HEK293 (cell line): ENCODE measurements around the gene DLG2.

ENCODE experiments used
- CTCF ChIA-PET: fragments of 350-600 bp; formaldehyde crosslinking; extraction: SDS; loops from one replicate; lab custom pipeline; 2021; ENCODE audit warnings: antibody characterized with exemption; lab: Yijun Ruan, JAX
- POLR2A ChIA-PET: fragments of 300-600 bp; formaldehyde crosslinking; extraction: SDS; loops from one replicate; lab custom pipeline; 2020; ENCODE audit warnings: antibody characterized with exemption, inconsistent platforms; lab: Yijun Ruan, JAX
- H3K27ac ChIP-seq: fragments of 200-500 bp; sonication (Bioruptor generic); 2 replicates; pipeline ENCODE4 v1.5.1; 2014; ENCODE audit warnings: low read depth, low read length, control low read depth, inconsistent platforms; ENCODE audit errors: extremely low read depth
- H3K36me3 ChIP-seq, 2 experiments: fragments of 200-500 bp in 1 of 2; sonication (Bioruptor generic) in 1 of 2; 1 replicate in 1 of 2; 2 replicates in 1 of 2; pipeline ENCODE4 v1.5.1; 2014 to 2017; ENCODE audit warnings: inconsistent platforms in 2 of 2, low read length in 2 of 2; ENCODE audit not compliant: control insufficient read depth in 2 of 2, insufficient read depth in 1 of 2
- H3K4me1 ChIP-seq: fragments of 200-500 bp; sonication (Bioruptor generic); 2 replicates; pipeline ENCODE4 v1.5.1; 2014; ENCODE audit warnings: mild to moderate bottlenecking, low read length, inconsistent platforms; ENCODE audit not compliant: control insufficient read depth, insufficient read depth
- H3K4me3 ChIP-seq: 2 replicates; pipeline ENCODE4 v1.5.1; 2011; ENCODE audit warnings: low read depth, mild to moderate bottlenecking, control low read depth, low read length, moderate library complexity
- H3K9me3 ChIP-seq: fragments of 200-500 bp; sonication (Bioruptor generic); 2 replicates; pipeline ENCODE4 v1.5.1; 2014; ENCODE audit warnings: low read depth, low read length, inconsistent platforms; ENCODE audit not compliant: control insufficient read depth, insufficient read depth
- HOXA7 ChIP-seq: sonication (generic); formaldehyde crosslinking; IDR thresholded peaks from 2 replicates; pipeline ENCODE4 v1.8.1; 2022; ENCODE audit warnings: missing genetic modification reagents, borderline replicate concordance
- KLF10 ChIP-seq: fragments of 450-650 bp; IDR thresholded peaks from 2 replicates; pipeline ENCODE4 v1.5.1; 2018; ENCODE audit warnings: missing biosample characterization, mild to moderate bottlenecking, missing genetic modification characterization
- KLF7 ChIP-seq: fragments of 450-650 bp; formaldehyde crosslinking; IDR thresholded peaks from 2 replicates; pipeline ENCODE4 v1.5.1; 2016; ENCODE audit warnings: missing biosample characterization, missing genetic modification characterization, borderline replicate concordance
- ZBTB20 ChIP-seq: fragments of 450-650 bp; formaldehyde crosslinking; IDR thresholded peaks from 2 replicates; pipeline ENCODE4 v1.5.1; 2016; ENCODE audit warnings: missing biosample characterization, missing genetic modification characterization
- ZBTB44 ChIP-seq: fragments of 450-650 bp; IDR thresholded peaks from 2 replicates; pipeline ENCODE4 v1.5.1; 2018; ENCODE audit warnings: missing biosample characterization, mild to moderate bottlenecking, missing genetic modification characterization
- ZIC2 ChIP-seq: fragments of 450-650 bp; formaldehyde crosslinking; IDR thresholded peaks from 2 replicates; pipeline ENCODE4 v1.5.1; 2016; ENCODE audit warnings: missing biosample characterization, missing genetic modification characterization
- ZNF121 ChIP-seq: fragments of 450-650 bp; formaldehyde crosslinking; IDR thresholded peaks from 2 replicates; pipeline ENCODE4 v1.5.1; 2016; ENCODE audit warnings: missing biosample characterization, missing genetic modification characterization
- ZNF138 ChIP-seq: fragments of 450-650 bp; formaldehyde crosslinking; IDR thresholded peaks from 2 replicates; pipeline ENCODE4 v1.5.1; 2016; ENCODE audit warnings: missing biosample characterization, missing genetic modification characterization, borderline replicate concordance
- ZNF148 ChIP-seq: fragments of 450-650 bp; formaldehyde crosslinking; IDR thresholded peaks from 2 replicates; pipeline ENCODE4 v1.5.0; 2017; ENCODE audit warnings: missing biosample characterization, missing genetic modification characterization, borderline replicate concordance
- ZNF239 ChIP-seq: fragments of 450-650 bp; formaldehyde crosslinking; IDR thresholded peaks from 2 replicates; pipeline ENCODE4 v1.5.1; 2016; ENCODE audit warnings: missing biosample characterization, missing genetic modification characterization
- ZNF26 ChIP-seq: fragments of 450-650 bp; formaldehyde crosslinking; IDR thresholded peaks from 2 replicates; pipeline ENCODE4 v1.5.1; 2016; ENCODE audit warnings: missing biosample characterization, missing genetic modification characterization
- ZNF292 ChIP-seq: fragments of 450-650 bp; formaldehyde crosslinking; IDR thresholded peaks from 2 replicates; pipeline ENCODE4 v1.5.1; 2016; ENCODE audit warnings: low read depth, missing biosample characterization, missing genetic modification characterization, borderline replicate concordance
- ZNF335 ChIP-seq: fragments of 450-650 bp; formaldehyde crosslinking; conservative IDR thresholded peaks from 2 replicates; pipeline ENCODE4 v1.5.1; 2016; ENCODE audit warnings: missing biosample characterization, missing genetic modification characterization
- ZNF514 ChIP-seq: fragments of 450-650 bp; formaldehyde crosslinking; IDR thresholded peaks from 2 replicates; pipeline ENCODE4 v1.5.1; 2016; ENCODE audit warnings: missing biosample characterization, missing genetic modification characterization
- ZNF639 ChIP-seq: fragments of 450-650 bp; formaldehyde crosslinking; IDR thresholded peaks from 2 replicates; pipeline ENCODE4 v1.5.1; 2016; ENCODE audit warnings: missing biosample characterization, missing genetic modification characterization
- ZNF830 ChIP-seq: fragments of 450-650 bp; IDR thresholded peaks from 2 replicates; pipeline ENCODE4 v1.5.0; 2018; ENCODE audit warnings: missing biosample characterization, missing genetic modification characterization, low read depth, mild to moderate bottlenecking, moderate library complexity
- ZNF843 ChIP-seq: fragments of 450-650 bp; formaldehyde crosslinking; IDR thresholded peaks from 2 replicates; pipeline ENCODE4 v1.5.1; 2016; ENCODE audit warnings: missing biosample characterization, missing genetic modification characterization
- ZSCAN18 ChIP-seq: fragments of 450-650 bp; formaldehyde crosslinking; IDR thresholded peaks from 2 replicates; pipeline ENCODE4 v1.5.1; 2016; ENCODE audit warnings: missing biosample characterization, missing genetic modification characterization
- TF ChIP-seq, protein P1 (sequence below): fragments of 450-650 bp; formaldehyde crosslinking; conservative IDR thresholded peaks from 2 replicates; pipeline ENCODE4 v1.5.1; 2016; ENCODE audit warnings: low read depth, missing biosample characterization, missing genetic modification characterization
- TF ChIP-seq, protein P2 (sequence below): fragments of 450-650 bp; formaldehyde crosslinking; IDR thresholded peaks from 2 replicates; pipeline ENCODE4; 2016; ENCODE audit warnings: missing biosample characterization, missing genetic modification characterization

DLG2 gene

DNA sequence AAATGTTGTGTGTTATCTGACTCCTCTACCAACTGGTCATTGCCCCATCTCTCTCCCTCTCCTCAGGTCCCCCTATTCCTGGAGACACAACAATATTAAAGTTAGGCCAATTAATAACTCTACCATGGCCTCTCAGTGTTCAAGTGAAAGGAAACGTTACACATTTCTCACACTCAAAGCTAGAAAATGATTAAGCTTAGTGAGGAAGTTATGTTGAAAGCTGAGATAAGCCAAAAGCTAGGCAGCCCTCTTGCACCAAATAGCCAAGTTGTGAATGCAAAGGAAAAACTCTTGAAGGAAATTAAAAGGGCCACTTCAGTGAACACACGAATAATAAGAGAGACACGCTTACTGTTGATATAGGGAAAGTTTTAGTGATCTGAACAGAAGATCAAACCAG is 6.9 kb downstream of the DLG2 start:
- ChIA-PET CTCF (no interaction called here), POLR2A (no interaction called here)
- TF ChIP-seq ZIC2 (tag by site-specific recombination) (no peak), KLF10 (tag by site-specific recombination) (no peak), KLF7 (no peak), ZSCAN18 (tag by site-specific recombination) (no peak), HOXA7 (CRISPR knock-in tag) (no peak), ZNF639 (no peak), ZNF26 (tag by site-specific recombination) (no peak), ZBTB20 (tag by site-specific recombination) (no peak), ZNF138 (tag by site-specific recombination) (no peak), ZBTB44 (tag by site-specific recombination) (no peak), ZNF148 (no peak), ZNF121 (tag by site-specific recombination) (no peak), ZNF843 (tag by site-specific recombination) (no peak), ZNF292 (tag by site-specific recombination) (no peak), ZNF514 (tag by site-specific recombination) (no peak), ZNF830 (tag by site-specific recombination) (no peak), ZNF239 (tag by site-specific recombination) (no peak), ZNF335 (no peak)
- TF ChIP-seq, protein P1, sequence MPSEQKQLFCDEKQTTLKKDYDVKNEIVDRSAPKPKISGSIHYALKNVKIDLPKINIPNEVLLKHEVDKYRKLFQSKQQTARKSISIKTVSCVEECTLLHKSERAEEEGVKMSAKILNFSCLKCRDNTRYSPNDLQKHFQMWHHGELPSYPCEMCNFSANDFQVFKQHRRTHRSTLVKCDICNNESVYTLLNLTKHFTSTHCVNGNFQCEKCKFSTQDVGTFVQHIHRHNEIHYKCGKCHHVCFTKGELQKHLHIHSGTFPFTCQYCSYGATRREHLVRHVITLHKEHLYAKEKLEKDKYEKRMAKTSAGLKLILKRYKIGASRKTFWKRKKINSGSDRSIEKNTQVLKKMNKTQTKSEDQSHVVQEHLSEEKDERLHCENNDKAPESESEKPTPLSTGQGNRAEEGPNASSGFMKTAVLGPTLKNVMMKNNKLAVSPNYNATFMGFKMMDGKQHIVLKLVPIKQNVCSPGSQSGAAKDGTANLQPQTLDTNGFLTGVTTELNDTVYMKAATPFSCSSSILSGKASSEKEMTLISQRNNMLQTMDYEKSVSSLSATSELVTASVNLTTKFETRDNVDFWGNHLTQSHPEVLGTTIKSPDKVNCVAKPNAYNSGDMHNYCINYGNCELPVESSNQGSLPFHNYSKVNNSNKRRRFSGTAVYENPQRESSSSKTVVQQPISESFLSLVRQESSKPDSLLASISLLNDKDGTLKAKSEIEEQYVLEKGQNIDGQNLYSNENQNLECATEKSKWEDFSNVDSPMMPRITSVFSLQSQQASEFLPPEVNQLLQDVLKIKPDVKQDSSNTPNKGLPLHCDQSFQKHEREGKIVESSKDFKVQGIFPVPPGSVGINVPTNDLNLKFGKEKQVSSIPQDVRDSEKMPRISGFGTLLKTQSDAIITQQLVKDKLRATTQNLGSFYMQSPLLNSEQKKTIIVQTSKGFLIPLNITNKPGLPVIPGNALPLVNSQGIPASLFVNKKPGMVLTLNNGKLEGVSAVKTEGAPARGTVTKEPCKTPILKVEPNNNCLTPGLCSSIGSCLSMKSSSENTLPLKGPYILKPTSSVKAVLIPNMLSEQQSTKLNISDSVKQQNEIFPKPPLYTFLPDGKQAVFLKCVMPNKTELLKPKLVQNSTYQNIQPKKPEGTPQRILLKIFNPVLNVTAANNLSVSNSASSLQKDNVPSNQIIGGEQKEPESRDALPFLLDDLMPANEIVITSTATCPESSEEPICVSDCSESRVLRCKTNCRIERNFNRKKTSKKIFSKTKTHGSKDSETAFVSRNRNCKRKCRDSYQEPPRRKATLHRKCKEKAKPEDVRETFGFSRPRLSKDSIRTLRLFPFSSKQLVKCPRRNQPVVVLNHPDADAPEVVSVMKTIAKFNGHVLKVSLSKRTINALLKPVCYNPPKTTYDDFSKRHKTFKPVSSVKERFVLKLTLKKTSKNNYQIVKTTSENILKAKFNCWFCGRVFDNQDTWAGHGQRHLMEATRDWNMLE (tag by site-specific recombination): no peak
- TF ChIP-seq, protein P2, sequence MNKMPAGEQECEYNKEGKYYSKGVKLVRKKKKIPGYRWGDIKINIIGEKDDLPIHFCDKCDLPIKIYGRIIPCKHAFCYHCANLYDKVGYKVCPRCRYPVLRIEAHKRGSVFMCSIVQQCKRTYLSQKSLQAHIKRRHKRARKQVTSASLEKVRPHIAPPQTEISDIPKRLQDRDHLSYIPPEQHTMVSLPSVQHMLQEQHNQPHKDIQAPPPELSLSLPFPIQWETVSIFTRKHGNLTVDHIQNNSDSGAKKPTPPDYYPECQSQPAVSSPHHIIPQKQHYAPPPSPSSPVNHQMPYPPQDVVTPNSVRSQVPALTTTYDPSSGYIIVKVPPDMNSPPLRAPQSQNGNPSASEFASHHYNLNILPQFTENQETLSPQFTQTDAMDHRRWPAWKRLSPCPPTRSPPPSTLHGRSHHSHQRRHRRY (tag by site-specific recombination): no peak
- H3K27ac ChIP-seq: no peak overlapping the region
- no peaks in the 10 kb centered on the region for H3K9me3 ChIP-seq
- H3K4me1 ChIP-seq: no peaks in the 10 kb centered on the region
- H3K36me3 ChIP-seq: no peaks in the 10 kb centered on the region
- H3K4me3 ChIP-seq: no peak overlapping the region
